Ovary (tissue), 3 donors: ENCODE measurements around the gene PRXL2C.
A peak's percentile ranks its signal among the peaks of the same experiment; 100 is the strongest.

ENCODE experiments used
- EP300 ChIP-seq: sonication (generic); formaldehyde crosslinking; IDR thresholded peaks from one replicate; pipeline ENCODE4 v1.6.1; 2017; ENCODE audit warnings: antibody characterized with exemption
- POLR2A ChIP-seq: fragments of 450-650 bp; IDR thresholded peaks from one replicate; pipeline ENCODE4 v1.6.1; 2017; ENCODE audit warnings: antibody characterized with exemption, mild to moderate bottlenecking, moderate library complexity
- TF ChIP-seq, protein P1 (sequence below), 3 donors: fragments of 450-650 bp in 2 of 3; fragments of 200-600 bp in 1 of 3; IDR thresholded peaks; one replicate each; pipeline versions ENCODE4 v1.5.1 to v1.8.0; 2016 to 2022; ENCODE audit warnings: antibody characterized with exemption in 3 of 3, mild to moderate bottlenecking in 1 of 3
- donor health status: DM: no; HTN: no; CAD: no.

DNA sequence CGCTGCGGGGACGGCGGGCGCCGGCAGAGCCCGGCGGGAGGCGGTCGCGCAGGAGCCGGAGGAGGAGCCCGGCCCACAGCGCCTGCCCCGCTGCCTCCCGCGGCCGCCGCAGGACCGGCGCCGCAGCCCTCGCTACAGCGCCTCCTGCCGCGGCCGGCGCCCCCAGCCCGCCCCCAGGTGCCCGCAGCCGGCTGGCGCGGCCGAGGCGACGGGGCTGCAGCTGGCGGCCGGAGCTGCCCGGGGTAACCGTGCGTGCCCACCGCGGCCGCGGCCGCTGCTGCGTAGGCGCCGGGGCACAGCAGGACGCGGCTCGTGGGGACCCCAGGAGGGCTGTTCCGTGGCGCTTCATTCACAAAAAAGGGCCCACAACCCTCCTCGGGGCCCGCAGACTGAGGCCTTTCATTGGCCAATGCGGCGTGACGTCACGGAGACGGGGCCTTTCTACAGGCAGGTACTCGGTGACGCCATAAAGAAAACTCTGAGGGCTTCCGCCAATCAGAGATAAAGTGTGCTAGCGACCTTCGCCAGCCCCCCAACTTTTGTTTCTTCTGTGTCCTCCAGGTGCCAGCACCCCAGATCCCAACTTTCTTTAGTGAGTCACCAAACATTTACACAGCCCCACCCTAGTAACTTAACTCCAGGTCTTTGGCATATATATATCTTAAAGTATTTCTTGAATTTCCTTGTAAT, 35.5 kb downstream of the PRXL2C start, which contains the start of gene CDC14B:
- TF ChIP-seq, protein P1, sequence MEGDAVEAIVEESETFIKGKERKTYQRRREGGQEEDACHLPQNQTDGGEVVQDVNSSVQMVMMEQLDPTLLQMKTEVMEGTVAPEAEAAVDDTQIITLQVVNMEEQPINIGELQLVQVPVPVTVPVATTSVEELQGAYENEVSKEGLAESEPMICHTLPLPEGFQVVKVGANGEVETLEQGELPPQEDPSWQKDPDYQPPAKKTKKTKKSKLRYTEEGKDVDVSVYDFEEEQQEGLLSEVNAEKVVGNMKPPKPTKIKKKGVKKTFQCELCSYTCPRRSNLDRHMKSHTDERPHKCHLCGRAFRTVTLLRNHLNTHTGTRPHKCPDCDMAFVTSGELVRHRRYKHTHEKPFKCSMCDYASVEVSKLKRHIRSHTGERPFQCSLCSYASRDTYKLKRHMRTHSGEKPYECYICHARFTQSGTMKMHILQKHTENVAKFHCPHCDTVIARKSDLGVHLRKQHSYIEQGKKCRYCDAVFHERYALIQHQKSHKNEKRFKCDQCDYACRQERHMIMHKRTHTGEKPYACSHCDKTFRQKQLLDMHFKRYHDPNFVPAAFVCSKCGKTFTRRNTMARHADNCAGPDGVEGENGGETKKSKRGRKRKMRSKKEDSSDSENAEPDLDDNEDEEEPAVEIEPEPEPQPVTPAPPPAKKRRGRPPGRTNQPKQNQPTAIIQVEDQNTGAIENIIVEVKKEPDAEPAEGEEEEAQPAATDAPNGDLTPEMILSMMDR (IDR thresholded peaks at IDR 0.05), result peak in 2 of 3 donors; percentile 10 to 24
- TF ChIP-seq POLR2A (no peak), EP300 (no peak)
